Anterior cingulate cortex (tissue), 58 donors: ENCODE measurements around the gene NEO1.
"Not testable (repeated sequence)": the region's sequence is repeated elsewhere in the genome, so short reads cannot be mapped to it uniquely, and the experiment has no call there.

Experiments used
- DNase-seq, 58 donors: peaks; one replicate each; lab custom pipeline; 2025; lab: John Stamatoyannopoulos, UW

The NEO1 gene

DNA sequence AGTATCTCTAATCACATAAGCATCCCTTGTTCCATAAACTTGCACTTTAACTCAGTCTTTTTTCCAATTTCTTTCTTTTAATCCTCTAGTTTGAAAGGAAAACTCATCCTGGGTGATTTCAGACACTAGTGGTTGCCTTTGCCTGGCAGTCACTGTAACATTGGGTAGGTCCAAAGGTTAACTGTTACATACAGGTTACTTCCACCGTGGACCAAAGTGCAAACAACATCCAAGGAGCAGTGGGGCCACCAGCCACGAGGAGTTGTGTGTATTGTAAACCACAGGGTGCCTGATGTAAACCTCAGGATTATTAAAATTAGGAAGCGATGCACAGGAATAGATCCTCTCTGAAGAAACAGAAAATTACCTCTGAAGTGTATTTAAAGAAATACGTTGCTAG, 241.5 kb downstream of the NEO1 start:
- DNase-seq = no peak

DNA sequence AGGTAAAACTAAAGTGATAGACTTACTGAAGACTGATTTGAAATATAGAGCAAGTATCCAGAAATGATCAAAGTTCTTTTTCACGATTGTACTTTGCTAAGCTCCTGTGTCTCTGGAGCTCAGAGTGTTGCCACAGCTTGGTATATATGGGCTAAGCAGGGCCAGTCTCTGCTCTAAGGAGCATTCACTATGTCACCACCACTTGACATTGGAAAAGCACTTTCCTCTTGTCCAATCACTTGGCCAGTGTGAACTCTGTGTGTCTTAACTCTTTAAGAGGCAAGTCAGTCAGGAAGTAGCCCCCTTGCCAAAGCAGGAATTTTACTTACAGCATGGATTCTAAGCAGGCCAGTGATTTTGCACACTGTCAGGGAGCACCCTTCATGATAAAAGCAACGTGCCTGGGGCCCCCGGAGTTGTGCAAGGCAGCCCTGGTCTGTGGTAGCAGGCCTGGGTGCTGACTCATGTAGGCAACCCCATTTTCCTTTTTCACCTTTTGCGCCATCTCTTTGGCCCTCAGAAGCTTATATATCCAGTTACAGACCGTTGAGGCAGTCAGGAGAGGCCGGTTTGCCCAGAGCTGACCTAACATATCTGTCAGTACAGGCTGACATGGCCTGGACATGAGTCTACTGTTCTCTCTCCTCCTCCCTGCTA, 243.5 kb downstream of the NEO1 start:
- DNase-seq = no peak

DNA sequence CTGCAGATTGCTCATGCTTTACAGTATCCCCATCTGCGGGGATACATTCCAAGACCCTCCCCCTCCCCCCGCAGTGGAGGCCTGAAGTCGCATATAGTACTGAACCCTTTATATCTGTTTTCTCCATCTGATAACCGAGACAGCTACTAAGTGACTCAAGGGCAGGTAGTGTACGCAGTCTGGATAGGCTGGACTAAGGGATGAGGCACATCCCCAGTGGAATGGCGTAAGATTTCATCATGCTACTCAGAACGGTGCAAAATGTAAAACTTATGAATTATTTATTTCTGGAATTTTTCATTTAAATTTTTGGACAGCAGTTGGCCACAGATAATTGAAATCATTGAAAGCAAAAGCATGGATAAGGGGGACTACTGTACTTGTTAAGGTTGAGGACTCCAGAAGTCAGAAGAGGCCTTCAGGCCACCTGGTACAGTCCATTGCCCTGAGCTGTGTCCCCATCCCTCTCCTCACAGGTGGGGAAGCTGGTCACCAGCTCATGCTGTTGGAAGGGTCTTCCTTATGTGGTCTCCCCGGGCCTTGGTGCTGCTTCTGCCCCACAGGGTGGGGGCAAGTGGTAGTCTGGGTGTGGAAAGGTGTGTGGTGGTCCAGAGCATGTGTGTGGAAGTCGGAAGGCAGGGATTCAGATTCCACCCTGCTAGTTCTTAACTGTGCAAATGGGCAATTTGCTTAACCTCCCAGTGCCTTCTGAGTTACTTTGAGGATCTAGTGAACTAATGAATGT, 244.5 kb downstream of the NEO1 start:
- DNase-seq = no peak

DNA sequence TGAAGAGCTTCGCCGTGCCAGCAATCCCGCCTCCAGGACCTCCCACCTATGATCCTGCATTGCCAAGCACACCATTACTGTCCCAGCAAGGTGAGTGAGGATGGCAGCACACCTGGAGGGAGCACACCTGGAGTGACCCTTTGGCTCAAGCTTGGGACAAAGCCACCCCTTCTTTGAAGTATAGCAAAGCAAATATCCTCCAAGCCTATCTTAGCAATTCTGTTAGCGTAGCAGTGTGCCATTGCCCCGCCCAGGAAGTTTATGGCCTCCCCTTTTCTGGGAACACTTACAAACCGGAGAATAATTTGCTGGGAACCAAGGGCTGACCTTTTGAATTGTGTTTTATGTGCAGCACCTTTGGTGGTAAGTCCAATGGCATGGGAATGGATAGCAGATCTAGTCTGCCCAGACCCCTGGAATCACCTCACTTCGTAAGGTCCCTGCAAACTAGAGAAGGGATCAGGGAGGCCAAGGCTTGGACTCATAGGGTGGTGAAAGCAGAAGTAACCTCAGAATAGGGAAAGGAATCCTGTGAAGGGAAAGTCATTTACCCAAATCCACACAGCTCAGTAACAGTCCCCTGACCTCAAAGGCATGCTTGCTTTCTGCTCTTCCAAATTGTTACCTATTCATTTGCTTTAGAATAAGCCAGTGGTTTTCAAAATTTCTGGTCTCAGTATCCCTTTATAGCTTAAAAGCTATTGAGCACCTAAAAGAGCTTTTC, 246.4 kb downstream of the NEO1 start:
- no peak for DNase-seq

DNA sequence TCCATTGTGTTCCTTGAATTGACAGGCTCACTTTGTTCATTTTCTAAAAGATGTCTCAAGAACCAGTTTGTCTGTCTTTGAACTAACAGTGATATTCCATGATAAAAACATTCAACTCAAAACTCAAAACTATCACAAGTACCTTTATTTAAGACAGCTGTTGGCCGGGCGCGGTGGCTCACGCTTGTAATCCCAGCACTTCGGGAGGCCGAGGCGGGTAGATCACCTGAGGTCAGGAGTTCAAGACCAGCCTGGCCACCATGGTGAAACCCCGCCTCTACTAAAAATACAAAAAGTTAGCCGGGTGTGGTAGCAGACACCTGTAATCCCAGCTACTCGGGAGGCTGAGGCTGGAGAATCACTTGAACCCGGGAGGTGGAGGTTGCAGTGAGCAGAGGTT, 248.0 kb downstream of the NEO1 start:
- not testable (repeated sequence) for DNase-seq

DNA sequence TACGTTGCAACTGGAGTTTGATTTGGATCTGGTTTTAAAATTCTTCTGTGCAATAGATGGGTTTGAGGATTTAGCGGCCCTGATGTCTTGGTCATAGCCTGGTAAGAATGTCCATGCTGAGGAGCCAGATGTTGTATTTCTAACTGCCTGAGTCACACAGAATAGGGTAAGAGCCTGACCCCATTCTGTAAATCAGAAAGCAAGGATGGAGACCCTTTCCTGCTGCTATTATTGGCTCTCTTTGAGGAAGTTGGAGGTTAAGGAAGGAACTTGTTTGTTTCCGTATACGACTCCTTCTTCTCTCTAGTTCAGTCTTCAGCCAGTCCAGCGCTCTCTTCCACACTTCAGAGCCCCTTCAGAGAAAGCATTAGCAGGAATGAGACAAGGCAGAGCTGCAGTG, 251.4 kb downstream of the NEO1 start:
- no peak for DNase-seq

DNA sequence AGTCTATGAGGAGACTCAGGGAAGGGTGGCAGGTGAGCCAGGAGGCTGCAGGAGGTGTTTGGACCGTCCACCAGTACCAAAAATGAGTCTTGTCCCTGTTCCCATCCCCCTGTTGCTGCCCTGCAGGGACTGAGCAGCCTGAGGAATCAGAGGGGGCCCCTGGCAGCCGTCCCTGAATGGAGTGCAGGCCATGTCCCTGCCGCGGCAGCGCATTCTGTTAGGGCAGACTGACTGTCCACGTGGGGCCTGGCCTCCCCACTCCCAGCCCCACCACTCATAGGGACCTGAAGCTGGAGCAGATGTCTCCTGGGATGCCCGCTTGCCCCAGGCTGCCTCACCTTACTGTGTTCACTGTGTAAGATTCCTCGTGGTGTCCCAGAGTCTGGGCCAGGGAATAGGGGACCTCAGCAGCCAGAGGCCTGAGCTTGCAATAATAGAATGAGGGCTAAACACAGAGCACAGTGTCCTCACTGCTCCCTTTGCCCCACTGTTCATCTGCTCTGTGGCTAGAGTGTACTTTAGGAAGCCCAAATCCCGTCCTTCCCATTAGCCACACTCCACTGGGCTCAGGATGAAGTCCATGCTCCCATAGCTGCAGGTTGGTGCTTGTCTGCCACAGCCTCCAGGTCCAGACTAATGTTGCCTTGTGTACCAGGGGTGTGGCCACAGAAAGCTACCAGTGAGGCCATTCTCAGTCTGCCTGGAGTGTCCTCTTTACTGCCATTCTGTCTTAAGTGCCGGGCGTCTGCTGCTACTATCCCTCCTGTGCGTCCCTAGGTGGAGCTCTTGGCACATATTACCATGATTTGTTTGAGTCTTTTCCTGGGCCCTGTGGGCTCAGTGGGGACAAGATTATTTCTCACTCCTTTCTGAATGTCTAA, 253.3 kb downstream of the NEO1 start:
- peak in 22 of 58 donors; percentile 7 to 65 (median 23) for DNase-seq

DNA sequence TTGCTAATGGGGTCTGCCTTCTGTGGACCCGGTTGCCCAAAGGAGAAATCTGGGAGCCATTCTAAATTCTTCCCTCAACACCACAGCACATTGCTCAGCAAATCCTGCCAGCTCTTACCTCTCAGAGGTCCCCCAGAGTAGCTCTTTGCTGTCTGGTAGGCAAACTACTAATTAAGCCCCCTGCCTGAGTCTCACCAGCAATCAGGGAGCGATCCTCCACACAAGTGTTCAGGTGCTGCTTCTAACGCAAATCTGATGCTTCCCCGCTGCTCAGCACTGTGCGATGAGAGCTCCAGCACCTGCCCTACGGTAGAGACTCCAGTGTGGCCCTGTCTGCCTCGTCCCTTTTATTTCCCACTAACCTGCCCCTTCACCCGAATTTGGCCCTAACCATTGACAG, 256.0 kb downstream of the NEO1 start:
- DNase-seq = no peak

DNA sequence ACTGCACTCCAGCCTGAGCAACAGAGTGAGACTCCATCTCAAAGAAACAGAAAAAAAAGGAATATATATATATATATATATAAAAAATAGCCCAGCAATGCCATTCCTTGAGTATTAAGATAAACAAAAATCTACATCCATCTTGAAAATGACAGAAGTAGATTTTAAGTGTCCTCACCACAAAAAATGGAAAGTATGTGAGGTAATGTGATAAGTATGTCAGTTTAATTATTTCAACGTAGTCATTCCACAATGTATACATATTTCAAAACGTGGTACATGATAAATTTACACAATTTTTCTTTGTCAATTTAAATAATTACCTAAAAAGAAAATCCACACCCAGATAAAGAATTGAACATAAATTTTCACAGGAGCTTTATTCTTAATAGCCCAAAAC, 261.6 kb downstream of the NEO1 start:
- no peak for DNase-seq

DNA sequence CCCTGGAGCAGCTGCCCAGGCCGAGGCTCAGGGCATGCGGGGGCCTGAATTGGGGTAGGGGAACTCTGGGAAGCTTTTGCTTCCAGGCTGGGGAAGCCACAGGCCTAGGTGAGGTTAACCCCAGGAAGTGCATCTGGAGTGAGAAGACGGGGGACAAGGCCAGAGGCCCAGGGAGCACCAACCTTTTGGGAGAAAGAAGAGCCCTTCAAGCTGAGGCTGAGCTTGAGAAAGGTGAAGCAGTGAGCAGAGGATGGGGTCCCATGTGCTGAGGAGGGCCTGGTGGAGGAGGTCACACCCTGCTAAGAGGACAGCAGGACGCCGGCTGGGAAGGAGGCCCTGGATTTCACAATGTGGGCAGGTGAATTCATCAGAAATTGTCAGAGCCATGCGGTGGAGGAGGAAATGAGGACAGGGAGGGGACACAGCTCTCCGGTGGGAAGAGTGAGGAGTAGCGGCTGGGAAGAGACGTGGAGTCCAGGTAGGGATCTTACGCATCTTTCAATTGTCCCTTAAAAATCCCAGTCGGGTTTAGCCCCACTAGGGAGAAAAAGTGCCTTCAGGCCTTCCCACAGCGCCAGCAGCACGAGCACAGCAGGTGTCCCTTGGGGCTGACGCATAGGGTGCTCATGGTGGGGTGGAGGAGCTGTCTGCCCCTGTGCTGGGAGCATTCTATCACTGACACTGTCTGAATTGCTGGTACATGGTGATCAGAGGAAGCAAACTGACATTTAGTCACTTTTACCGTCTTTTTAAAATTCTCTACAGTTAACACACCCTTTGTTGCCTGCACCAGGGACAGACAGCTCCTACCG, 265.6 kb downstream of the NEO1 start:
- DNase-seq = peak in 5 of 58 donors; percentile 12 to 50 (median 25)

DNA sequence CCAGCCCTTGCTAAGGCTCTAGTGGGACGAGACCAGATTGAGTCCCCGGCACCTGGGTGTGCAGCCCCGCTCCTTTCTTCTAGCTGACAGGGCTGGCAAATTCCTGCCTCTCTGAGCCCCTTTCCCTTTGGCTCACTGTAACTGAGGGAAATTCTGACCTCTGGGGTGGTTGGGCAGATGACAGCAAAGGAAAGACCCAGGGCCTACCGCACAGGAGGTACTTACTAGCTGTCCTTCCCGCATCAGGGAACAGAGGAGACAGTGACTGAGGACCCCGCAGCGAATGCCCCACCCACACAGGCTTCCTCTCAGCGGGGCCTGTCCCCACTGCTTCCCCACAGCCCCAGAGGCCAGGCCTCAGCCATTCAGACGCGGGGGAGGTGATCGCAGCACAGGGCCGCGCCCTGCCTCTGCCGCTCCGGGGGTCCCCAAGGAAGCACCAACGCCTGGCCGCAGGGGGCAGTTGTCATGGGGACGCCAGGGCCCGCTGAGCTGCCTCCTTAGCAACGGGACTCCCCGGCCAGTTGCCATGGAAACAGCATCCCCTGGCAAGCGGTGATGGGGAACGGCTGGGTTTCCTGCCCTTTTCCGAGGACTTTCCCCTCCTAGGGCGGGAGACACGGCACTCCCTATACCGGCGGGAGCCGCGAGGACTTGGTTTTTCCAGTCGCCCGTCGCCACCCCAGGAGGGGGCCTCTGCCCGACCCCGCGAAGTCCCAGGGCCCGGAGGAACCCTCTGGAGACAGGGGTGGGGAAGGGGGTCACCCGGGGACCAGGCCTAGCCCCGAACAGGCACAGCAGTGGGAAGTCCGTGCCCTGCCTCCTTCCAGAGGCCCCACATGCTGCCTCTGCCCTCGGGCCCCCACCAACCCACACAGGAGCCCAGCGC, 266.4 kb downstream of the NEO1 start:
- DNase-seq = peak in 30 of 58 donors; percentile 3 to 70 (median 30)

DNA sequence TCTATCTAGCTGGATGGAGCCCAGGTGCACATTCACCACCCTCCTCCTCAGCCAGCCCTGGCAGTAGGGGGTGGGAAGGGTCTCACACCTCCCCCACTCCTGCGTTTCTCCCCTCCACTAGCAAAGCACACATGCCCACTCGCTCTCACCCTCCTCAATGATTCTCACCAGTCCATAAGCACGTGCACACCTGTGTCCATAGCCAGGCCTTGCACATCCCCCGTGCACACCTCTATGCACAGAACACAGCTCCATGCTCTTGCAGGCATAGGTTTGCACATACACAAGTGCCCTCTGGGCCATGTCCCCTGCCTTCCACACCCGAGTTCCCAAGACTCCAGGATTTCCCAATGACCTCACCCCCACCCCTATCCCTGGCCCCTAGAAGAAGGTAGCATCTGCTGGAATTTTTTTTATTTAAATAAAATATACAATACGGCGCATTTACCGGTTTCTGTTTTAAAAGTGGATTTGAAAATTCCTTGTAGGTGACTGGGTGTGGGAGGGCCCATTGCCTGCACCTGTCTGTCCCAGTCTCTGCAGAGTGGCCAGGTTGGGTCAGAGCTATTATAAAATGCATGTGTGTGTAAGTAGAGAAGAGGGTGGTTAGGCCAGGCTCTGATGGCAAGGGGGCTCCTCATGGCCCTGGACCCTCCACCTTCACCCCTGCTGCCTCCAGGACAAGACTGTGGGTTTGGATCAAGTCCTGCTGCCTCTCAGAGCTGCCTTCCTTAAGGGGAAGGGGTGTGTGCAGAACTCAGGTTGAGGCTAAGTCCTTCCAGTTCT, 267.4 kb downstream of the NEO1 start:
- DNase-seq = no peak

DNA sequence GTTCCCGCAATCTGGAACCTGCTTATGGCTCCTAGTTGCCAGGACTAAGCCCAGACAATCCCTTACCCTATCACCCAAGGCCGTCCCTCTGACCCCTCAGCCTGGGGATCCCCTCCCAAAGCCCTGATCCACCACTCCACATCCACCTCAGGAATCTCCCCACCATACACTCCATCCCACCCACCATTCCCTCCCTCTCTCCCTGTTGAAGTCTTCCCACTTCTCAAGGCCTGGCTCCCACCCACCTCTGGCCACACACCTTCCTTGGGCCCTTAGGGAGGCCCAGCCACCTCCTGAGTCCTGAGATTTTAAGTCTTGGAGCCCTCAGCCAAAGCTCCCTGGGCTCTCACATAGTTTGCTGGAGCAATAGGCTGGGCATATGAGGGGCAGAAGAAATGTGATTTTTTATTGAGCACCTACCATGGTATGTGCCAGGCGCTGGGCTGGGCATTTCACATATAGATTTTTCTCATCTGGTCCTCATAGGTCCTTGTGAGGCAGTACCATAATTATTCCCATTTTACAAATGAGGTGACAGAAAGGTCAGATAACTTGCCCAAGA, 268.4 kb downstream of the NEO1 start:
- DNase-seq = no peak

DNA sequence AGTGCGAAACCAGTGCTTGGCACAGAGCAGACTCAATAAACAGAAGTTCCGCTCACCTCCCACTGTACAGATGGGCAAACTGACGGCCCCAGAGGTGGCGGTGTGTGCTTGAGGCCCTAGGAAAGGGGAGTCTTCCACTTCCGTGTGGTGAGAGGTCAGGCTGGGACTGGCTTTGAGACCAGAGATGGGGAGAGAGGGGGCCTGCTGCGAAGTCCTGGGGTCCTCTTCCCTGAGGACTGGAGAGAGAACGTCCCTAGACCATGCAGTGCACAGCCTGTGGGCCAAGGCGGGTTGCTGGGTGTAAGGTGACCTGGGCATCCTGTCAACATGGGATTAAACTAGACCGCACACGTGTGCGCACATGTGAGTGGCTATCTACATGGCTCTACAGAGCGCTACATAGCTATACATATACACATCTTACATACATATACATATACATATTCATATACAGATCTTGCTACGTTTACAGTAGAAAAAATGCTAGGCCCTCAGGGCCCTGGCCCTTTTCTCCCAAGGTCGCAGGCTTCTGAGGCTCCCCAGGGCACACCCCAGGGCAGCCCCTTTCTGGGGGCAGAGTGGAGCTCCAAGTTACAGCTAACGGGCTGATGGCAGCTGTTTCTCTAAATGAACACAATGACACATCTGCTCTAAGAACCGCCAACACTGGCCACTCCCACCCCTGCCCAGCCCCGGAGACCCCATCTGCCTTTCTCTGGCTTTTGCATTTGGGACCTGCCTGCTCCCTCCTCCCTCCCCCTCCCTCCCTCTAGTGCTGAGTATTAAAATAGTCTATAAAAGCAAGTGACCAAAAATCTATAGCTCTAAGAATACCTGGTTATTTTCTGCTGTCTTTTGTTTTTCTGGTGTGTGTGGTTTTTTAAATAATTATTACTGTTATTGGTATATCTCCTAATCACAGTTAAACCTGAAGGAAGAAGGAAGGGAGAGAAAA, 269.5 kb downstream of the NEO1 start:
- DNase-seq = no peak

DNA sequence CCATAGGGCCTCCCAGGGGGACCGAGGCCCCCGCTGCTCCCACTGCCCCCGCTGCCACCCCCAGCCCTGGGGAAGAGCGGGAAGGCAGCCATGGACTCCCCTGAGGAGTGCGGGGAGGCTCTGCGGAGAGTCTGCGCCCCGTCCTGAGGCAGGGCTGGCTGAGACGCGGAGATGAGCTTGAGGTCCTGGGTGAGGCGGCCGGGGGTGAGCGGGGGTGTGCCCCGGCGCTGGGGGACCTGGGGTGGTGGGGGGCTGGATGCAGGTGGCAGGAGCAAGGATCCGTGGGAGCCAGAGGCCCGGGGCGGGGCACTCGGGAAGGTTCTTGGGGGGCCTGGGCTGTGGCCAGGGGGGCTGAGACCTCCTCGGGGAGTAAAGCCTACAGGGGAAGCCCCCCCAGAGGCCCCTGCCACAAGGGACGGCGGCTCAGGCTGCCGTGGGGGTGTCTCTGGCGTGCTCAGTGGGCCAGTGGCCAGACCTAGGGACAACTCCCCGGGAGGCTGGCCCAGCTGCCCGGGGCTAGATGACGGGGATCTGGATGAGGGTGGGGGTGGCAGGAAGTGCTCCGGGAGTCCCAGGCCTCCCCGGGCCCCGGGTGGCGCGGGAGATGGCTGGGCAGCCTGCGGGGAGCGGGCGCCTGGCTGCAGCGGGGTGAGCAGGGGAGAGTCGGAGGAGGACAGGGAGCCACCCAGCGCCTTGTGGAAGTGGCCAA, 270.6 kb downstream of the NEO1 start:
- DNase-seq = no peak
